ENCODE results near the gene DCAF8.

- no peak for TF ChIP-seq CTCF (IDR thresholded peaks at IDR 0.05; ENCODE audit: low read depth, low read length)
- TF ChIP-seq POLR2A (IDR thresholded peaks at IDR 0.05; ENCODE audit: extremely low read depth, insufficient read length), result no peak
- no peak for TF ChIP-seq MAX (IDR thresholded peaks at IDR 0.05; ENCODE audit: low read depth, low read length)
Observed at GRCh38 chr1:160207771-160208556, 54.4 kb downstream of the DCAF8 start.

Data from NB4 (cell line).